Measurements from ENCODE around the gene STAU1. TPM values are rescaled to one million over a fixed set of nuclear protein-coding genes. Genes with fewer than 3 reads are reported as not detected.
"Not testable (repeated sequence)": the region's sequence is repeated elsewhere in the genome, so short reads cannot be mapped to it uniquely, and the experiment has no call there.

Gene STAU1
- total RNA-seq, 1 donor from 2014 or later: 39.3 TPM

- H3K27me3 Mint-ChIP-seq: peaks cover 7% of the 10 kb centered on the region
- intact Hi-C loops (cut with micrococcal nuclease): loop anchor here (1.0 to 10.0 kb wide), 2 partner anchors 7 to 52 kb away; no protein-coding TSS in a partner anchor
- H3K27ac Mint-ChIP-seq: peak overlapping the region; percentile 77
- peaks cover 54% of the 10 kb centered on the region for H3K4me1 Mint-ChIP-seq
- DNase-seq: no peak
- ChIA-PET CTCF (interaction anchor here (0.6 to 0.9 kb wide), 2 partner anchors 18 to 31 kb away, joined by 3 to 4 read pairs; no protein-coding TSS in a partner anchor), POLR2A (interaction anchor here (0.6 to 2.7 kb wide), 6 partner anchors 8 to 92 kb away, joined by 3 to 28 read pairs (median 4); partner anchors contain the start of gene DDX27)
- no peak for TF ChIP-seq CTCF (IDR thresholded peaks at IDR 0.05)
- H3K9me3 Mint-ChIP-seq: no peaks in the 10 kb centered on the region
- peak overlapping the region; percentile 85 for H3K4me3 Mint-ChIP-seq
- peaks cover 15% of the 10 kb centered on the region for H3K36me3 Mint-ChIP-seq (ENCODE audit: low read depth)
- peak; percentile 4 for ATAC-seq (ENCODE audit: low read depth)
These were observed 1.4 kb downstream of the STAU1 start for GRCh38 chr20:49186535-49187329.

GRCh38 chr20:49185071-49185761 is 2.9 kb downstream of the STAU1 start:
- H3K4me3 Mint-ChIP-seq: peak overlapping the region; percentile 5
- ChIA-PET POLR2A (no interaction called here), CTCF (interaction anchor here (1.1 kb wide), 1 partner anchor 32 kb away, joined by 6 read pairs; no protein-coding TSS in a partner anchor)
- H3K36me3 Mint-ChIP-seq (ENCODE audit: low read depth): peaks cover 15% of the 10 kb centered on the region
- no peaks in the 10 kb centered on the region for H3K9me3 Mint-ChIP-seq
- TF ChIP-seq CTCF (IDR thresholded peaks at IDR 0.05): no peak
- peaks cover 2% of the 10 kb centered on the region for H3K27me3 Mint-ChIP-seq
- intact Hi-C loops (cut with micrococcal nuclease): loop anchor here (10.0 kb wide), 1 partner anchor 50 kb away; no protein-coding TSS in a partner anchor
- ATAC-seq (ENCODE audit: low read depth) (no peak), DNase-seq (no peak)
- H3K27ac Mint-ChIP-seq: no peak overlapping the region
- peaks cover 67% of the 10 kb centered on the region for H3K4me1 Mint-ChIP-seq

GRCh38 chr20:49184691-49185070 is 3.5 kb downstream of the STAU1 start:
- no peak for DNase-seq
- no peak for TF ChIP-seq CTCF (IDR thresholded peaks at IDR 0.05)
- H3K4me3 Mint-ChIP-seq: no peak overlapping the region
- ATAC-seq (ENCODE audit: low read depth): no peak
- POLR2A ChIA-PET: no interaction called here
- peaks cover 72% of the 10 kb centered on the region for H3K4me1 Mint-ChIP-seq
- H3K9me3 Mint-ChIP-seq: no peaks in the 10 kb centered on the region
- intact Hi-C loops (cut with micrococcal nuclease): loop anchor here (10.0 kb wide), 1 partner anchor 50 kb away; no protein-coding TSS in a partner anchor
- CTCF ChIA-PET: no interaction called here
- peaks cover 15% of the 10 kb centered on the region for H3K36me3 Mint-ChIP-seq (ENCODE audit: low read depth)
- peaks cover 2% of the 10 kb centered on the region for H3K27me3 Mint-ChIP-seq
- no peak overlapping the region for H3K27ac Mint-ChIP-seq

GRCh38 chr20:49184084-49184501 is 4.0 kb downstream of the STAU1 start:
- H3K4me3 Mint-ChIP-seq; CTCF ChIA-PET; H3K27ac Mint-ChIP-seq; POLR2A ChIA-PET; H3K9me3 Mint-ChIP-seq; ATAC-seq (ENCODE audit: low read depth); DNase-seq; H3K27me3 Mint-ChIP-seq: not testable (repeated sequence)
- intact Hi-C loops (cut with micrococcal nuclease): loop anchor here (10.0 kb wide), 1 partner anchor 49 kb away; no protein-coding TSS in a partner anchor
- Mint-ChIP-seq H3K4me1 (peaks cover 77% of the 10 kb centered on the region), H3K36me3 (ENCODE audit: low read depth) (peaks cover 17% of the 10 kb centered on the region)

- intact Hi-C loops (cut with micrococcal nuclease): loop anchor here (10.0 kb wide), 1 partner anchor 49 kb away; no protein-coding TSS in a partner anchor
- ChIA-PET POLR2A (no interaction called here), CTCF (interaction anchor here (1.1 kb wide), 1 partner anchor 34 kb away, joined by 3 read pairs; no protein-coding TSS in a partner anchor)
- Mint-ChIP-seq H3K27ac (no peak overlapping the region), H3K9me3 (no peaks in the 10 kb centered on the region), H3K27me3 (no peaks in the 10 kb centered on the region), H3K4me3 (no peak overlapping the region), H3K4me1 (peaks cover 75% of the 10 kb centered on the region), H3K36me3 (ENCODE audit: low read depth) (peaks cover 17% of the 10 kb centered on the region)
- ATAC-seq (ENCODE audit: low read depth): no peak
- DNase-seq: no peak
- TF ChIP-seq CTCF (IDR thresholded peaks at IDR 0.05): no peak
These were observed 4.7 kb downstream of the STAU1 start for GRCh38 chr20:49183444-49183843.
